Mucosa of stomach (tissue), 1 donor: ENCODE results near the gene SOCS2.
A peak's percentile ranks its signal among the peaks of the same experiment; 100 is the strongest.

Experiments
- H3K27me3 ChIP-seq: one replicate; pipeline ENCODE4 v1.7.0; 2013; ENCODE audit warnings: mild to moderate bottlenecking, low read length; ENCODE audit not compliant: control insufficient read depth, insufficient read depth
- H3K36me3 ChIP-seq: one replicate; pipeline ENCODE4 v1.7.0; 2013; ENCODE audit warnings: low read length; ENCODE audit not compliant: control insufficient read depth, insufficient read depth
- H3K4me1 ChIP-seq: one replicate; pipeline ENCODE4 v1.7.0; 2013; ENCODE audit warnings: mild to moderate bottlenecking, low read length; ENCODE audit not compliant: control insufficient read depth, insufficient read depth
- H3K4me3 ChIP-seq: one replicate; pipeline ENCODE4 v1.7.0; 2013; ENCODE audit warnings: low read length
- H3K9ac ChIP-seq: one replicate; pipeline ENCODE4 v1.7.0; 2013; ENCODE audit warnings: mild to moderate bottlenecking, low read length, moderate library complexity
- H3K9me3 ChIP-seq: one replicate; pipeline ENCODE4 v1.7.0; 2013; ENCODE audit warnings: mild to moderate bottlenecking, low read length, moderate library complexity; ENCODE audit not compliant: control insufficient read depth
- donor health status: Pancreatic carcinoma.

Gene SOCS2

GRCh38 chr12:93571925-93572711 is at the start of gene SOCS2:
Gene SOCS2 (plus strand): TSS chr12:93572675. CDS start chr12:93572898, 223 bp downstream.
- Histone ChIP-seq H3K4me3 (peak within 1 kb of the TSS; percentile 73), H3K9ac (peak within 1 kb of the TSS; percentile 82), H3K9me3 (no peaks in the 10 kb centered on the region), H3K36me3 (no peaks in the 10 kb centered on the region), H3K4me1 (no peaks in the 10 kb centered on the region), H3K27me3 (peaks cover 17% of the 10 kb centered on the region)

GRCh38 chr12:93524386-93525133 is 47.9 kb upstream of the SOCS2 start:
- Histone ChIP-seq H3K36me3 (no peaks in the 10 kb centered on the region), H3K9me3 (no peaks in the 10 kb centered on the region), H3K9ac (no peak overlapping the region), H3K4me1 (peaks cover 14% of the 10 kb centered on the region), H3K27me3 (no peaks in the 10 kb centered on the region), H3K4me3 (no peak overlapping the region)

GRCh38 chr12:93526786-93527428 is 45.6 kb upstream of the SOCS2 start:
- Histone ChIP-seq H3K4me3 (no peak overlapping the region), H3K27me3 (no peaks in the 10 kb centered on the region), H3K9me3 (no peaks in the 10 kb centered on the region), H3K9ac (no peak overlapping the region), H3K36me3 (no peaks in the 10 kb centered on the region), H3K4me1 (peaks cover 21% of the 10 kb centered on the region)

- Histone ChIP-seq H3K9me3 (no peaks in the 10 kb centered on the region), H3K27me3 (no peaks in the 10 kb centered on the region), H3K4me3 (no peak overlapping the region), H3K9ac (no peak overlapping the region), H3K4me1 (peaks cover 8% of the 10 kb centered on the region), H3K36me3 (no peaks in the 10 kb centered on the region)
Measured at GRCh38 chr12:93530358-93530757, 42.1 kb upstream of the SOCS2 start.

- H3K9ac ChIP-seq, result no peak overlapping the region
- no peak overlapping the region for H3K4me3 ChIP-seq
- H3K36me3 ChIP-seq, result no peaks in the 10 kb centered on the region
- peaks cover 8% of the 10 kb centered on the region for H3K4me1 ChIP-seq
- H3K9me3 ChIP-seq, result no peaks in the 10 kb centered on the region
- no peaks in the 10 kb centered on the region for H3K27me3 ChIP-seq
Measured at GRCh38 chr12:93533310-93533709, 39.2 kb upstream of the SOCS2 start.

GRCh38 chr12:93536111-93536765 is 36.2 kb upstream of the SOCS2 start:
- Histone ChIP-seq H3K9ac (no peak overlapping the region), H3K36me3 (no peaks in the 10 kb centered on the region), H3K4me1 (no peaks in the 10 kb centered on the region), H3K9me3 (no peaks in the 10 kb centered on the region), H3K27me3 (no peaks in the 10 kb centered on the region), H3K4me3 (no peak overlapping the region)

GRCh38 chr12:93536766-93537488 is 35.5 kb upstream of the SOCS2 start:
- Histone ChIP-seq H3K4me1 (no peaks in the 10 kb centered on the region), H3K36me3 (no peaks in the 10 kb centered on the region), H3K27me3 (no peaks in the 10 kb centered on the region), H3K9ac (no peak overlapping the region), H3K9me3 (no peaks in the 10 kb centered on the region), H3K4me3 (no peak overlapping the region)

GRCh38 chr12:93537769-93538168 is 34.7 kb upstream of the SOCS2 start:
- no peaks in the 10 kb centered on the region for H3K27me3 ChIP-seq
- H3K4me3 ChIP-seq, result no peak overlapping the region
- H3K36me3 ChIP-seq, result no peaks in the 10 kb centered on the region
- no peaks in the 10 kb centered on the region for H3K9me3 ChIP-seq
- no peaks in the 10 kb centered on the region for H3K4me1 ChIP-seq
- H3K9ac ChIP-seq, result no peak overlapping the region

GRCh38 chr12:93539821-93540220 is 32.7 kb upstream of the SOCS2 start:
- H3K27me3 ChIP-seq, result no peaks in the 10 kb centered on the region
- no peaks in the 10 kb centered on the region for H3K36me3 ChIP-seq
- H3K4me1 ChIP-seq, result no peaks in the 10 kb centered on the region
- H3K9me3 ChIP-seq, result no peaks in the 10 kb centered on the region
- H3K9ac ChIP-seq, result no peak overlapping the region
- H3K4me3 ChIP-seq, result no peak overlapping the region

- no peaks in the 10 kb centered on the region for H3K27me3 ChIP-seq
- H3K4me3 ChIP-seq, result no peak overlapping the region
- no peaks in the 10 kb centered on the region for H3K36me3 ChIP-seq
- no peaks in the 10 kb centered on the region for H3K4me1 ChIP-seq
- no peaks in the 10 kb centered on the region for H3K9me3 ChIP-seq
- no peak overlapping the region for H3K9ac ChIP-seq
Measured at GRCh38 chr12:93540466-93540865, 32.0 kb upstream of the SOCS2 start.

- Histone ChIP-seq H3K9me3 (no peaks in the 10 kb centered on the region), H3K4me1 (no peaks in the 10 kb centered on the region), H3K4me3 (no peak overlapping the region), H3K9ac (no peak overlapping the region), H3K36me3 (no peaks in the 10 kb centered on the region), H3K27me3 (no peaks in the 10 kb centered on the region)
Measured at GRCh38 chr12:93541578-93542225, 30.8 kb upstream of the SOCS2 start.
